ENCODE results near the gene ADAMTS8.

DNA sequence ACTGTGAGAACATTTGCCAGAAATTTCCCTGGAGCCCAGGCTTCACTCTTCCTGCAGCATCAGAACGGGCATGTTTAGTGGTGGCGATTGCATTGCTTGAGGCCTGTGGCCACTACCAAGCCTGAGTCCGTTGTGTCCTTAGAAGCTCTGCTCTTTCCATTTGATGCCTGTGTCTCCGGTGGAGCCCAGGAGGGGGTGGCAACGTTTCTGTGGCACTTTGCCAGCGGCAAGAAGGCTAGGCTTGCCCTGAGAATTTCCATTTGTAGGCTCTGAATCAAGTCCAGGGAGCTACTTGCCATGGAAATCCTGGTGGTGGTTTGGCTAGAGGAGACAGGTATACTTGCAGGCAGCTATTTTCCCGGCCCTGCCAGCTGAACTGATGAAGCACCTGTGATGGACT lies 47.1 kb downstream of the ADAMTS8 start:
- TF ChIP-seq ESRRA (IDR thresholded peaks at IDR 0.05; ENCODE audit: borderline replicate concordance, low read length) (no peak), HOXA7 (CRISPR knock-in tag; IDR thresholded peaks at IDR 0.05) (no peak), RFX5 (IDR thresholded peaks at IDR 0.05) (no peak), CHD2 (IDR thresholded peaks at IDR 0.05; ENCODE audit: low read length, partially characterized antibody) (no peak), ZFP36 (IDR thresholded peaks at IDR 0.05; ENCODE audit: borderline replicate concordance, partially characterized antibody) (no peak), RCOR1 (IDR thresholded peaks at IDR 0.05; ENCODE audit: low read depth, low read length) (no peak), HDAC2 (IDR thresholded peaks at IDR 0.05) (no peak), CBX8 (IDR thresholded peaks at IDR 0.05) (no peak)
- TF ChIP-seq, protein P1, sequence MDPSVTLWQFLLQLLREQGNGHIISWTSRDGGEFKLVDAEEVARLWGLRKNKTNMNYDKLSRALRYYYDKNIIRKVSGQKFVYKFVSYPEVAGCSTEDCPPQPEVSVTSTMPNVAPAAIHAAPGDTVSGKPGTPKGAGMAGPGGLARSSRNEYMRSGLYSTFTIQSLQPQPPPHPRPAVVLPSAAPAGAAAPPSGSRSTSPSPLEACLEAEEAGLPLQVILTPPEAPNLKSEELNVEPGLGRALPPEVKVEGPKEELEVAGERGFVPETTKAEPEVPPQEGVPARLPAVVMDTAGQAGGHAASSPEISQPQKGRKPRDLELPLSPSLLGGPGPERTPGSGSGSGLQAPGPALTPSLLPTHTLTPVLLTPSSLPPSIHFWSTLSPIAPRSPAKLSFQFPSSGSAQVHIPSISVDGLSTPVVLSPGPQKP (IDR thresholded peaks at IDR 0.05; ENCODE audit: low read depth, low read length), result no peak
- TF ChIP-seq, protein P2, sequence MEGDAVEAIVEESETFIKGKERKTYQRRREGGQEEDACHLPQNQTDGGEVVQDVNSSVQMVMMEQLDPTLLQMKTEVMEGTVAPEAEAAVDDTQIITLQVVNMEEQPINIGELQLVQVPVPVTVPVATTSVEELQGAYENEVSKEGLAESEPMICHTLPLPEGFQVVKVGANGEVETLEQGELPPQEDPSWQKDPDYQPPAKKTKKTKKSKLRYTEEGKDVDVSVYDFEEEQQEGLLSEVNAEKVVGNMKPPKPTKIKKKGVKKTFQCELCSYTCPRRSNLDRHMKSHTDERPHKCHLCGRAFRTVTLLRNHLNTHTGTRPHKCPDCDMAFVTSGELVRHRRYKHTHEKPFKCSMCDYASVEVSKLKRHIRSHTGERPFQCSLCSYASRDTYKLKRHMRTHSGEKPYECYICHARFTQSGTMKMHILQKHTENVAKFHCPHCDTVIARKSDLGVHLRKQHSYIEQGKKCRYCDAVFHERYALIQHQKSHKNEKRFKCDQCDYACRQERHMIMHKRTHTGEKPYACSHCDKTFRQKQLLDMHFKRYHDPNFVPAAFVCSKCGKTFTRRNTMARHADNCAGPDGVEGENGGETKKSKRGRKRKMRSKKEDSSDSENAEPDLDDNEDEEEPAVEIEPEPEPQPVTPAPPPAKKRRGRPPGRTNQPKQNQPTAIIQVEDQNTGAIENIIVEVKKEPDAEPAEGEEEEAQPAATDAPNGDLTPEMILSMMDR (IDR thresholded peaks at IDR 0.05), result no peak

Measured in A549 (cell line).